KG1 (cell line): ENCODE measurements around the gene POLR1F.

Experiments used
- DNase-seq: peaks from one replicate; lab custom pipeline; 2025; lab: John Stamatoyannopoulos, UW

Gene POLR1F

DNA sequence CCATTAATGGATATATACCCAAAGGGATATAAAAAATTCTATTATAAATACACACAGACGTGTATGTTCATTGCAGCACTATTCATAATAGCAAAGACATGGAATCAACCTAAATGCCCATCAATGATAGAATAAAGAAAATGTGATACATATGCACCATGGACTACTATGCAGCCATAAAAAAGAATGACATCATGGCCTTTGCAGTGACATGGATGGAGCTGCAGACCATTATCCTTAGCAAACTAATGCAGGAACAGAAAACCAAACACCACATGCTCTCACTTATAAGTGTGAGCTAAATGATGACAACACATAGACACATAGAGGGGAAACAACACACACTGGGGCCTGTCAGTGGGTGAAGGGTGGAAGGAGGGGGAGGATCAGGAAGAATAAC, 33.0 kb downstream of the POLR1F start:
- DNase-seq = no peak

DNA sequence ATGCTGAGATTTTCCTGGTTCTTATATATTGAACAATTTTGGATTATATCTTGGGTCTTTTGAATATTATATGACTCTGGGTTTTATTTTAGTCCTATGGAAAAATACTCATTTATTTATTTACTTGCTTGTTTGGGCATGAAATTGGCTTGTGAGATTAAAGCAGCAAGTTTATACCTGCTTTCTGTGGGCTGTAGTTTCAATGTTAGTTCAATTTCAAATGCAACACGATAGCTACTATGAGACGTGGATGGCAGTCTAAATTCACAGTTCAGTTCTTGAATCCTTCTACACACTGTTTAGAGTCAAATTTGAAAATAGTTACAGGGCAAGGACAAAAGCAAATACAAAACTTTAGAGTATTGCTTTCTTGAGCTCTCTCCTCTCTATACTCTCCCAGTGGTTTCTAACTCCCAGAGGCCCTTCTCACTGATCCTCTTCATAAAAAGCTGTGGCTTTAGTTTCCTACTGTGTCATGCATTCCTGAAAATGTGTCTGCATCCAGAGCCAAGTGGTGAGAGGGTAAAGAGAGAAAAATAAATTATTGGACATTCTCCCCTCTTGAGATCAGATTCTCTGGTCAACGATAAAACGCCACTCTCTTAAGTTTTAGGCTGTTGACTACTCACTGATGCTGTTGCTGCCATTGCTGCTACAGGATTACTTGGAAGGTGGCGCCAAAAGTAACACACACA, 34.4 kb downstream of the POLR1F start:
- no peak for DNase-seq

DNA sequence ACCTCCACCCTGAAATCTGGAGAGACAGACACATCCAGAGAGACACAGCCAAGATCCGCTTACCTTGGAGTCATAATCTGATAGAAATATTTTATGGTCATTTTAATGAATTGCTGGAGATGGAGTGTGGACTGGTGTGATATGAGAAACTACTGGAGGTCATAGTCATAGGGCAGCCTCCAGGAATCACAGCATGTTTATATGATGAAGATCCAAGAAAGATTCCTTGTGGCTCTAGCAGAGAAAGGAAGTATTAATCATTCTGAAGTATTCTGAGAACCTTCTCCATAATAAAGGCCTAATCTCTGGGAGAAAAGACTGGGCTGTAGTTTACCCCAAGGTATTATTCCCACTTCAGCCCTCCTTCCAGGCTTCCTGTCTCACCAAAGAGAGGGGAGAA, 38.0 kb downstream of the POLR1F start:
- DNase-seq = no peak

DNA sequence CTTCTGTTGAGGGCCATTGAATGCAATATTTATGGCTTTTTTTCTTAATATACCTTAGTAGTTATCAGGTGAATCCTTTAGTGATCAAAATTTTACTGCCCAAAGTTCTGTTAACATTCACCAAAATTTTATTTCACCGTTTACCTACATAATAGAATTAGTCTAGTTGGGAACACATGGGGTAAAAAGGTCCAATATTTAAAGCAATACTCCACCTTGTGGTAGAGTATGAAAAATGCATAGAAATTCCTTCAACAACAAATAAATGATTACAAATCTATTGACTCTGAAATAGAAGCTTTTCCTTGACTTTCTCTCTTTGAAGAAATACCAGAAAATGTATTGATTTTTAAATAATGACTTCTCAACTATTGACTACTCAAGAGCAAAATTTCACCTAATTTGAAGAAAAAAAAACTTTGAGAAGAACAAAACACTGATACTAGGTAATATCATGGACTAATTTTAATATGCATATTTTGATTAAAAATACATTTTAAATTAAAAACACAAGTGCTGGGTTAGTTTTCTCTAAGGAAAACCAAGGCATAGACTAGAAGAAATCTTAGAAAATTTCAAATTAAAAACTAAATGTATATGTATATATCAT, 43.3 kb downstream of the POLR1F start:
- no peak for DNase-seq

DNA sequence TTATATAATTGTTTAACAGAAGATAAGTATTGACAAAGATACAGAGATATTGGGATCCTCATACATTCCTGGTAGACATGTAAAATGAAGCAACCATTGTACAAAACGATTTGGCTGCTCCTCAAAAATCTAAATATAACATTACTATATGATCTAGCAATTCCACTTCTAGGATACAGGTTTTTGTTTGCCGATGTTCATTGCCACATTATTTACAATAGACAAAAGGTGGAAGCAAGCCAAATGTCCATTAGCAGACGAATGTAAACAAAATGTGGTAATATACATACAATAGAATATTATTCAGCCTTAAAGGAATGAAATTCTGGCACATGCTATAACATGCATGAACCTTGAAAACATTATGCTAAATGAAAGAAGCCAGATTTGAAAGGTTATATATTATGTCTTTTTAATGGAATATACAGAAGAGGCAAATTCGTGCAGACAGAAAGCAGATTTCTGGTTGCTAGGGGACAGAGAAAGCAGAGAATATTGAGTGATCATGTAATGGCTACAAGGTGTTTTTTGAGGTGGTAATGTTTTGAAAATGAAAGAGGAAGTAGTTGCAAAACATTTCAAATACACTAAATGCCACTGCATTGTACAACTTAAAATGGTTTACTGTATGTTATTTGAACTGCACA, 44.9 kb downstream of the POLR1F start:
- no peak for DNase-seq

DNA sequence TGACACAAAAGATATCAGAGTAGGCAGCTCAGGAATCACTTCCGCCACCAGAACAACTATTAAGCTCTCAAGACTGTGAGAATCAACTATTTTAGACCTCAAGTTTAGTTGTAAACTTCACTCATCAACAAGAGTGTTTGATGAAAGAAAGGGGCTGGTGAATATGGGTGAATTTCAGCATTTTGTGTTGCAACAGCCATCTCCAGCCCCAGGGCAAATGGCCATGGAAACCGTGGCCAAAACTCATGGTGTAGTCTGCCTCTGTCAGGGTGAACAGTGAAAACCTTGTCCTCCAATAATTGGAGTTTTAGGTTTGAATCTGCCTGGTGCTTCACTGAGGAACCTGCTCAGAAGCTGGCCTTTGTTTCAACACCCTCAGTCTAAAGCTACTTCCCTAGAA, 60.0 kb downstream of the POLR1F start:
- no peak for DNase-seq
